SK-N-SH (cell line): ENCODE data around the gene EIF4E1B. TPM values are rescaled to one million over a fixed set of nuclear protein-coding genes. Genes with fewer than 3 reads are reported as not detected.

Source experiments
- CTCF ChIA-PET: fragments of 300-600, 350-600 bp; formaldehyde crosslinking; extraction: SDS; loops from one replicate; lab custom pipeline; 2021; lab: Yijun Ruan, JAX
- POLR2A ChIA-PET: fragments of 350-600 bp; sonication (Branson Sonifier 250); formaldehyde crosslinking; extraction: SDS; loops from one replicate; lab custom pipeline; 2020; ENCODE audit warnings: antibody characterized with exemption, inconsistent platforms; lab: Yijun Ruan, JAX
- DNase-seq: peaks from one replicate; pipeline ENCODE4 v3.0.0; 2012
- H2AFZ ChIP-seq: fragments of 200-600 bp; sonication (generic); 2 replicates; pipeline ENCODE4 v1.8.1; 2016; ENCODE audit warnings: antibody characterized with exemption, mild to moderate bottlenecking, low read depth
- H3F3A ChIP-seq: fragments of 200-600 bp; sonication (generic); replicated peaks from 2 replicates; pipeline ENCODE3; 2016; ENCODE audit warnings: antibody characterized with exemption, mild to moderate bottlenecking; ENCODE audit not compliant: insufficient read depth
- H3K27ac ChIP-seq, 2 experiments: fragments of 200-500 bp in 1 of 2; fragments of 200-600 bp in 1 of 2; sonication (Bioruptor generic) in 1 of 2; sonication (generic), shearing (Covaris generic) in 1 of 2; 2 replicates each; pipeline versions ENCODE4 v1.5.1 to v1.6.1; 2014 to 2016; ENCODE audit warnings: low read depth in 2 of 2, inconsistent platforms in 1 of 2, low read length in 1 of 2, mild to moderate bottlenecking in 1 of 2, mixed read lengths in 1 of 2
- H3K27me3 ChIP-seq: fragments of 200-600 bp; sonication (generic), shearing (Covaris generic); 2 replicates; pipeline ENCODE4 v1.6.1; 2016; ENCODE audit warnings: mixed run types; ENCODE audit not compliant: insufficient read depth
- H3K36me3 ChIP-seq, 2 experiments: fragments of 200-500 bp in 1 of 2; fragments of 200-600 bp in 1 of 2; sonication (Bioruptor generic) in 1 of 2; sonication (generic) in 1 of 2; replicated peaks in 1 of 2; 2 replicates each; pipeline versions ENCODE3 to v1.5.1; 2014 to 2016; ENCODE audit warnings: low read length in 1 of 2, mild to moderate bottlenecking in 1 of 2; ENCODE audit not compliant: insufficient read depth in 2 of 2, control insufficient read depth in 1 of 2
- H3K4me1 ChIP-seq, 2 experiments: fragments of 200-500 bp in 1 of 2; fragments of 200-600 bp in 1 of 2; sonication (Bioruptor generic) in 1 of 2; sonication (generic), shearing (Covaris generic) in 1 of 2; 2 replicates each; pipeline versions ENCODE4 v1.5.1 to v1.6.1; 2014 to 2016; ENCODE audit warnings: low read depth in 1 of 2, low read length in 1 of 2, mixed run types in 1 of 2; ENCODE audit not compliant: insufficient read depth in 2 of 2, control insufficient read depth in 1 of 2
- H3K4me2 ChIP-seq: fragments of 200-600 bp; sonication (generic), shearing (Covaris generic); 2 replicates; pipeline ENCODE4 v1.6.1; 2017; ENCODE audit warnings: mixed run types
- H3K4me3 ChIP-seq, 2 experiments: fragments of 200-500 bp in 1 of 2; fragments of 200-600 bp in 1 of 2; sonication (Bioruptor generic) in 1 of 2; sonication (generic), shearing (Covaris generic) in 1 of 2; 2 replicates each; pipeline versions ENCODE4 v1.5.1 to v1.8.1; 2014 to 2016; ENCODE audit warnings: low read depth in 2 of 2, inconsistent platforms in 1 of 2, low read length in 1 of 2, mild to moderate bottlenecking in 1 of 2, mixed read lengths in 1 of 2, moderate library complexity in 1 of 2
- H3K79me2 ChIP-seq: fragments of 200-600 bp; sonication (generic); 2 replicates; pipeline ENCODE4 v1.8.1; 2017; ENCODE audit warnings: mild to moderate bottlenecking; ENCODE audit not compliant: insufficient read depth
- H3K9ac ChIP-seq: fragments of 200-600 bp; sonication (generic); 2 replicates; pipeline ENCODE4 v1.6.1; 2017; ENCODE audit warnings: mixed run types
- H3K9me2 ChIP-seq: fragments of 200-600 bp; sonication (generic); 2 replicates; pipeline ENCODE4 v1.6.1; 2017; ENCODE audit warnings: mixed run types
- H3K9me3 ChIP-seq: fragments of 200-600 bp; sonication (generic); 2 replicates; pipeline ENCODE4 v1.6.1; 2017; ENCODE audit warnings: mixed run types, mild to moderate bottlenecking, moderate library complexity
- H4K20me1 ChIP-seq: fragments of 200-600 bp; sonication (generic); 2 replicates; pipeline ENCODE4 v1.6.1; 2017; ENCODE audit warnings: mild to moderate bottlenecking, mixed run types; ENCODE audit not compliant: insufficient read depth
- CHD2 ChIP-seq: fragments of 150-350 bp; IDR thresholded peaks from 2 replicates; pipeline ENCODE4 v1.6.1; 2018; ENCODE audit warnings: low read length; ENCODE audit not compliant: partially characterized antibody
- FOXJ3 ChIP-seq: sonication (generic); formaldehyde crosslinking; IDR thresholded peaks from 2 replicates; pipeline ENCODE4 v1.5.1; 2020; ENCODE audit warnings: mild to moderate bottlenecking, missing genetic modification reagents
- FOXM1 ChIP-seq: IDR thresholded peaks from 2 replicates; pipeline ENCODE4 v1.4.0; 2012; ENCODE audit warnings: low read depth, mild to moderate bottlenecking
- GABPA ChIP-seq: IDR thresholded peaks from 2 replicates; pipeline ENCODE4 v1.4.0; 2012; ENCODE audit warnings: low read depth, mild to moderate bottlenecking
- NFIC ChIP-seq: IDR thresholded peaks from 2 replicates; pipeline ENCODE4 v1.4.0; 2012; ENCODE audit warnings: borderline replicate concordance
- RAD21 ChIP-seq: IDR thresholded peaks from 2 replicates; pipeline ENCODE4 v1.6.1; 2012; ENCODE audit warnings: mild to moderate bottlenecking, low read length
- RXRA ChIP-seq: IDR thresholded peaks from 2 replicates; pipeline ENCODE4 v1.4.0; 2012; ENCODE audit warnings: low read depth, mild to moderate bottlenecking, borderline replicate concordance
- SIN3A ChIP-seq: IDR thresholded peaks from 2 replicates; pipeline ENCODE4 v1.6.1; 2012; ENCODE audit warnings: low read depth, mild to moderate bottlenecking, low read length, moderate library complexity, borderline replicate concordance
- SMC3 ChIP-seq: IDR thresholded peaks from 2 replicates; pipeline ENCODE4 v1.6.1; 2012; ENCODE audit warnings: low read depth, low read length, improper control_type of control experiment
- TEAD4 ChIP-seq: IDR thresholded peaks from 2 replicates; pipeline ENCODE4 v1.4.0; 2012; ENCODE audit warnings: mild to moderate bottlenecking, borderline replicate concordance; ENCODE audit not compliant: insufficient read depth
- WGBS: methylation state at CpG from one replicate; pipeline ENCODE4 v1.1.6; 2017; ENCODE audit warnings: low lambda C conversion rate; 5-methylcytosine and 5-hydroxymethylcytosine counted together
- polyA plus RNA-seq, 3 experiments: library from polyadenylated mRNA; depleted of rRNA; stranded (reverse); fragments of >200 nt; gene quantifications; 2 replicates each; pipeline ENCODE4 v1.2.3, GENCODE V29; 2012
- TF ChIP-seq, protein P1 (sequence below): IDR thresholded peaks from 2 replicates; pipeline ENCODE4 v1.4.0; 2012; ENCODE audit warnings: low read depth, borderline replicate concordance

Gene EIF4E1B
- polyA plus RNA-seq, 1 of the 3 experiments (the other 2 are of a cell fraction): not detected

- no peak for TF ChIP-seq NFIC
- TF ChIP-seq FOXJ3: no peak
- TF ChIP-seq, protein P1, sequence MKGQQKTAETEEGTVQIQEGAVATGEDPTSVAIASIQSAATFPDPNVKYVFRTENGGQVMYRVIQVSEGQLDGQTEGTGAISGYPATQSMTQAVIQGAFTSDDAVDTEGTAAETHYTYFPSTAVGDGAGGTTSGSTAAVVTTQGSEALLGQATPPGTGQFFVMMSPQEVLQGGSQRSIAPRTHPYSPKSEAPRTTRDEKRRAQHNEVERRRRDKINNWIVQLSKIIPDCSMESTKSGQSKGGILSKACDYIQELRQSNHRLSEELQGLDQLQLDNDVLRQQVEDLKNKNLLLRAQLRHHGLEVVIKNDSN: no peak
- no peak for TF ChIP-seq FOXM1
- no peak for TF ChIP-seq SIN3A
- TF ChIP-seq GABPA: no peak
- no peak for TF ChIP-seq SMC3
- TF ChIP-seq RXRA: no peak
- no peak for TF ChIP-seq TEAD4
Measured at GRCh38 chr5:176587398-176587797, 43.1 kb upstream of the EIF4E1B start (continued).

DNA sequence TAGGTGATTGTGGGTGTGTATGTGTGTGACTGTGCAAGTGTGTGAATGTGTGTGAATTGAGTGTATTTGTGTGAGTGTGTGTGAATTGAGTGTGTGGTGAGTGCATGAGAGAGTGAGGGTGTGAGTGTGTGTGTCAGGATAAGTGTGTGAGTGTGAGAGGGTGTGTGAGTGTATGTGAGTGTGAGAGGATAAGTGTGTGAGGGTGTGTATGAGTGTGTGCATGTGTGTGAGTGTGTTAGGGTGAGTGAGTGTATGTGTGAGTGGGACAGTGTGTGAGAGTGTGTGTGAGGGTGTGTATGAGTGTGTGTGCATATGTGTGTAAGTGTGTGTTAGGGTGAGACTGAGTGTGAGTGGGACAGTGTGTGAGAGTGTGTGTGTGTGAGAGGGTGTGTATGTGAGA lies 42.2 kb upstream of the EIF4E1B start:
- Histone ChIP-seq H3K9me3 (no peaks in the 10 kb centered on the region), H3K4me2 (no peak overlapping the region), H3K36me3 (no peaks in the 10 kb centered on the region), H3K27ac (no peak overlapping the region), H3K4me3 (no peak overlapping the region), H3K4me1 (no peaks in the 10 kb centered on the region), H3K9ac (no peak overlapping the region), H3K9me2 (no peaks in the 10 kb centered on the region), H3K27me3 (no peaks in the 10 kb centered on the region), H3K79me2 (no peaks in the 10 kb centered on the region), H4K20me1 (no peaks in the 10 kb centered on the region), H3F3A (no peaks in the 10 kb centered on the region), H2AFZ (no peak overlapping the region)
- POLR2A ChIA-PET: no interaction called here
- no peak for DNase-seq
- CTCF ChIA-PET: interaction anchor here (1.1 to 1.5 kb wide), 3 partner anchors 15 to 140 kb away, joined by 3 to 7 read pairs (median 3); partner anchors contain the start of gene FAF2
- no peak for TF ChIP-seq RAD21

DNA sequence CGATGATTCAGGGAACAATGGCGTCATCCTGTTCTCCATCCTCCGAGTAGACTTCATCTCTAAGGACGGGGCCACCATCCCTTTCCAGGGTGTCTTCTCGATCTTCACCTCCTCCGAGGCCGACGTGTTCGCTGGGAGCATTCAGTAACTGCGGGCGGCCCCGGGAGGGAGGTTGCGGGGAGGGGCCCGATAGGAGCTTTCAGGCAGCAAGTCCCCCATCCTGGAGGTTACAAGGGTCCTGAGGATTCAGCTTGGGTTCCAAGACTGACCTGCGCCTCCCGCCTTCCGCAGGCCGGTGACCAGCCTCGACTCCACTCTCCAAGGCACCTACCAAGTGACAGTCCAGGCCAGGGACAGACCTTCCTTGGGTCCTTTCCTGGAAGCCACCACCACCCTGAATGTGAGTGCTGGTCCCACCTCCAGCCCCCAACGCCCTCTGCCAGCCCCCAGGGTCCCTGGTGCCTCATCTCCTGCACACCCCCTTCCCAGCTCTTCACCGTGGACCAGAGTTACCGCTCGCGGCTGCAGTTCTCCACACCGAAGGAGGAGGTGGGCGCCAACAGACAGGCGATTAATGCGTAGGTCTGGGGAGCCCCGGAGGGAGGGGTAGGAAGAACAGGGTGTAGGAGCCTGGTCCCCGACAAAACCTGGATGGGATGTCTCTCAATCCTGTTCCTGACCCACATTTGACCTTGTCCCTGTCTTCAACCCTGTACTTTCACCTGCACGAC lies 41.3 kb upstream of the EIF4E1B start:
- H3K4me3 ChIP-seq: no peak overlapping the region
- no peaks in the 10 kb centered on the region for H3K79me2 ChIP-seq
- H3K9me2 ChIP-seq: no peaks in the 10 kb centered on the region
- no peak for DNase-seq
- no peak overlapping the region for H3K27ac ChIP-seq
- H3K4me1 ChIP-seq: no peaks in the 10 kb centered on the region
- no peak overlapping the region for H3K4me2 ChIP-seq
- WGBS: 77% methylated on average over 29 of the region's 31 CpGs
- ChIA-PET POLR2A (no interaction called here), CTCF (interaction anchor here (0.9 to 1.2 kb wide), 2 partner anchors 16 to 142 kb away, joined by 6 read pairs; no protein-coding TSS in a partner anchor)
- H3F3A ChIP-seq: no peaks in the 10 kb centered on the region
- no peak for TF ChIP-seq CHD2
- no peaks in the 10 kb centered on the region for H3K36me3 ChIP-seq
- H4K20me1 ChIP-seq: no peaks in the 10 kb centered on the region
- H2AFZ ChIP-seq: no peak overlapping the region
- H3K9ac ChIP-seq: no peak overlapping the region
- H3K9me3 ChIP-seq: no peaks in the 10 kb centered on the region
- H3K27me3 ChIP-seq: no peaks in the 10 kb centered on the region
